PFSK-1 (cell line): Measurements from ENCODE around the gene LINGO1.

ENCODE experiments used
- POLR2AphosphoS5 ChIP-seq: IDR thresholded peaks from 2 replicates; pipeline ENCODE4 v1.6.1; 2012; ENCODE audit warnings: low read depth, mild to moderate bottlenecking, control low read depth, low read length, moderate library complexity
- TAF1 ChIP-seq: IDR thresholded peaks from 2 replicates; pipeline ENCODE4 v1.6.1; 2012; ENCODE audit warnings: low read length, control low read depth, borderline replicate concordance; ENCODE audit not compliant: insufficient read depth
- TF ChIP-seq, protein P1 (sequence below), 2 experiments: IDR thresholded peaks; 2 replicates each; pipeline versions ENCODE4 v1.6.1 to v1.8.0; 2011 to 2012; ENCODE audit warnings: low read depth in 2 of 2, low read length in 2 of 2, control low read depth in 1 of 2, inconsistent platforms in 1 of 2, mild to moderate bottlenecking in 1 of 2, moderate library complexity in 1 of 2; ENCODE audit not compliant: insufficient read depth in 1 of 2

- TF ChIP-seq, protein P1, sequence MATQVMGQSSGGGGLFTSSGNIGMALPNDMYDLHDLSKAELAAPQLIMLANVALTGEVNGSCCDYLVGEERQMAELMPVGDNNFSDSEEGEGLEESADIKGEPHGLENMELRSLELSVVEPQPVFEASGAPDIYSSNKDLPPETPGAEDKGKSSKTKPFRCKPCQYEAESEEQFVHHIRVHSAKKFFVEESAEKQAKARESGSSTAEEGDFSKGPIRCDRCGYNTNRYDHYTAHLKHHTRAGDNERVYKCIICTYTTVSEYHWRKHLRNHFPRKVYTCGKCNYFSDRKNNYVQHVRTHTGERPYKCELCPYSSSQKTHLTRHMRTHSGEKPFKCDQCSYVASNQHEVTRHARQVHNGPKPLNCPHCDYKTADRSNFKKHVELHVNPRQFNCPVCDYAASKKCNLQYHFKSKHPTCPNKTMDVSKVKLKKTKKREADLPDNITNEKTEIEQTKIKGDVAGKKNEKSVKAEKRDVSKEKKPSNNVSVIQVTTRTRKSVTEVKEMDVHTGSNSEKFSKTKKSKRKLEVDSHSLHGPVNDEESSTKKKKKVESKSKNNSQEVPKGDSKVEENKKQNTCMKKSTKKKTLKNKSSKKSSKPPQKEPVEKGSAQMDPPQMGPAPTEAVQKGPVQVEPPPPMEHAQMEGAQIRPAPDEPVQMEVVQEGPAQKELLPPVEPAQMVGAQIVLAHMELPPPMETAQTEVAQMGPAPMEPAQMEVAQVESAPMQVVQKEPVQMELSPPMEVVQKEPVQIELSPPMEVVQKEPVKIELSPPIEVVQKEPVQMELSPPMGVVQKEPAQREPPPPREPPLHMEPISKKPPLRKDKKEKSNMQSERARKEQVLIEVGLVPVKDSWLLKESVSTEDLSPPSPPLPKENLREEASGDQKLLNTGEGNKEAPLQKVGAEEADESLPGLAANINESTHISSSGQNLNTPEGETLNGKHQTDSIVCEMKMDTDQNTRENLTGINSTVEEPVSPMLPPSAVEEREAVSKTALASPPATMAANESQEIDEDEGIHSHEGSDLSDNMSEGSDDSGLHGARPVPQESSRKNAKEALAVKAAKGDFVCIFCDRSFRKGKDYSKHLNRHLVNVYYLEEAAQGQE (IDR thresholded peaks at IDR 0.05; ENCODE audit: insufficient read depth in 1 of 2, low read depth in 2 of 2, low read length in 2 of 2) = no peak
- no peak for TF ChIP-seq TAF1
- no peak for TF ChIP-seq POLR2AphosphoS5
Observed at GRCh38 chr15:77580996-77581682, 51.6 kb downstream of the LINGO1 start.
